Trophoblast cell (in vitro differentiated cells and primary cell): ENCODE data around the gene SLC50A1.
A peak's percentile ranks its signal among the peaks of the same experiment; 100 is the strongest.
"Not testable (repeated sequence)": the region's sequence is repeated elsewhere in the genome, so short reads cannot be mapped to it uniquely, and the experiment has no call there.

Source experiments
- DNase-seq, 2 donors: peaks; one replicate each; pipeline ENCODE4 v3.0.0-alpha.2; 2016
- H2AFZ ChIP-seq: 2 replicates; pipeline ENCODE4 v1.6.1; 2013; ENCODE audit warnings: low read length, moderate library complexity, mild to moderate bottlenecking; ENCODE audit not compliant: insufficient read depth, poor library complexity
- H2AK5ac ChIP-seq: 2 replicates; pipeline ENCODE4 v1.6.1; 2013; ENCODE audit warnings: mild to moderate bottlenecking, low read length
- H2BK120ac ChIP-seq: 2 replicates; pipeline ENCODE4 v1.6.1; 2013; ENCODE audit warnings: low read length, mild to moderate bottlenecking, moderate library complexity; ENCODE audit not compliant: insufficient read depth, poor library complexity
- H2BK12ac ChIP-seq: 2 replicates; pipeline ENCODE4 v1.6.1; 2013; ENCODE audit warnings: mild to moderate bottlenecking, low read length, moderate library complexity
- H2BK5ac ChIP-seq: 2 replicates; pipeline ENCODE4 v1.6.1; 2013; ENCODE audit warnings: low read length, low read depth, moderate library complexity, mild to moderate bottlenecking; ENCODE audit not compliant: poor library complexity
- H3K14ac ChIP-seq: 2 replicates; pipeline ENCODE4 v1.6.1; 2013; ENCODE audit warnings: mild to moderate bottlenecking, low read length
- H3K18ac ChIP-seq: 2 replicates; pipeline ENCODE4 v1.6.1; 2013; ENCODE audit warnings: mild to moderate bottlenecking, low read length
- H3K23ac ChIP-seq: 2 replicates; pipeline ENCODE4 v1.6.1; 2013; ENCODE audit warnings: low read length
- H3K27ac ChIP-seq: 2 replicates; pipeline ENCODE4 v1.5.1; 2013; ENCODE audit warnings: low read depth, mild to moderate bottlenecking, inconsistent platforms, low read length, moderate library complexity
- H3K27me3 ChIP-seq: 2 replicates; pipeline ENCODE4 v1.6.1; 2013; ENCODE audit warnings: inconsistent platforms, mild to moderate bottlenecking, low read length, moderate library complexity; ENCODE audit not compliant: insufficient read depth
- H3K36me3 ChIP-seq, 2 experiments: 1 replicate in 1 of 2; 2 replicates in 1 of 2; pipeline ENCODE4 v1.6.1; 2013; ENCODE audit warnings: low read length in 2 of 2, mild to moderate bottlenecking in 2 of 2, moderate library complexity in 1 of 2; ENCODE audit not compliant: insufficient read depth in 2 of 2, control insufficient read depth in 1 of 2
- H3K4ac ChIP-seq: 2 replicates; pipeline ENCODE4 v1.6.1; 2013; ENCODE audit warnings: low read depth, mild to moderate bottlenecking, low read length, moderate library complexity
- H3K4me1 ChIP-seq, 2 experiments: 1 replicate in 1 of 2; 2 replicates in 1 of 2; pipeline ENCODE4 v1.6.1; 2013; ENCODE audit warnings: low read length in 2 of 2, mild to moderate bottlenecking in 2 of 2, moderate library complexity in 1 of 2; ENCODE audit not compliant: insufficient read depth in 2 of 2, control insufficient read depth in 1 of 2
- H3K4me2 ChIP-seq: 2 replicates; pipeline ENCODE4 v1.6.1; 2013; ENCODE audit warnings: inconsistent platforms, mild to moderate bottlenecking, low read length, moderate library complexity
- H3K4me3 ChIP-seq: 2 replicates; pipeline ENCODE4 v1.5.1; 2013; ENCODE audit warnings: mild to moderate bottlenecking, low read depth, low read length, inconsistent platforms
- H3K79me1 ChIP-seq: one replicate; pipeline ENCODE4 v1.6.1; 2013; ENCODE audit warnings: low read length
- H3K79me2 ChIP-seq: 2 replicates; pipeline ENCODE4 v1.6.1; 2013; ENCODE audit warnings: low read length, mild to moderate bottlenecking; ENCODE audit not compliant: control insufficient read depth, insufficient read depth, poor library complexity
- H3K9ac ChIP-seq: 2 replicates; pipeline ENCODE4 v1.6.1; 2013; ENCODE audit warnings: mild to moderate bottlenecking, low read length
- H3K9me3 ChIP-seq: 2 replicates; pipeline ENCODE4 v1.6.1; 2013; ENCODE audit warnings: low read depth, mild to moderate bottlenecking, control low read depth, inconsistent platforms, low read length; ENCODE audit not compliant: insufficient read depth
- H4K12ac ChIP-seq: 2 replicates; pipeline ENCODE4 v1.6.1; 2013; ENCODE audit warnings: low read depth, mild to moderate bottlenecking, low read length, moderate library complexity
- H4K8ac ChIP-seq: 2 replicates; pipeline ENCODE4 v1.6.1; 2013; ENCODE audit warnings: low read depth, mild to moderate bottlenecking, low read length, moderate library complexity
- H4K91ac ChIP-seq: one replicate; pipeline ENCODE4 v1.6.1; 2013; ENCODE audit warnings: low read depth, mild to moderate bottlenecking, low read length, moderate library complexity
- WGBS: extraction: QIAGEN DNeasy Blood & Tissue Kit; methylation state at CpG from one replicate; pipeline ENCODE4 v1.1.7; 2013; ENCODE audit warnings: missing lambda C conversion rate; ENCODE audit not compliant: insufficient read length, insufficient coverage; ENCODE audit errors: extremely low coverage; 5-methylcytosine and 5-hydroxymethylcytosine counted together

The SLC50A1 gene

DNA sequence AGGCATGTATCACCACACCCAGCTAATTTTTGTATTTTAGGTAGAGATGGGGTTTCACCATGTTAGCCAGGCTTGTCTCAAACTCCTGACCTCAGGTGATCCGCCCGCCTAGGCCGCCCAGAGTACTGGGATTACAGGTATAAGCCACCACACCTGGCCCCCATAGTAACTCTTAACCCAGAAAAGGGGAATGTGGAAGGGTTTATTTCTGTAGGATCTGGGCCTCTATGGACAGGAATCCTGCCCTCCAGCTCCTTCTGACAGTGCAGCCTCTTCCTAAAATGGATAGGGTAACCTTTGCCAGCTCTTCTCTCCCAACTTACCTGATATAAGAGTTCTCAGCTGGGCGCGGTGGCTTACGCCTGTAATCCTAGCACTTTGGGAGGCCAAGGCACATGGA, 27.0 kb downstream of the SLC50A1 start:
- not testable (repeated sequence) for H4K91ac ChIP-seq, H2AFZ ChIP-seq, H4K12ac ChIP-seq, H2BK120ac ChIP-seq, H4K8ac ChIP-seq, H3K9ac ChIP-seq, H3K4me2 ChIP-seq, H2AK5ac ChIP-seq, H2BK12ac ChIP-seq, H3K27ac ChIP-seq, H3K18ac ChIP-seq, H3K36me3 ChIP-seq, H3K9me3 ChIP-seq, H2BK5ac ChIP-seq, H3K14ac ChIP-seq, H3K4ac ChIP-seq, H3K79me2 ChIP-seq, H3K4me3 ChIP-seq, H3K79me1 ChIP-seq, H3K23ac ChIP-seq, H3K27me3 ChIP-seq
- DNase-seq, result peak; percentile 93 to 95
- no CpG with 5 or more reads among the region's 6 CpGs for WGBS
- H3K4me1 ChIP-seq, result peaks cover 4 to 16% of the 10 kb centered on the region in 2 experiments

DNA sequence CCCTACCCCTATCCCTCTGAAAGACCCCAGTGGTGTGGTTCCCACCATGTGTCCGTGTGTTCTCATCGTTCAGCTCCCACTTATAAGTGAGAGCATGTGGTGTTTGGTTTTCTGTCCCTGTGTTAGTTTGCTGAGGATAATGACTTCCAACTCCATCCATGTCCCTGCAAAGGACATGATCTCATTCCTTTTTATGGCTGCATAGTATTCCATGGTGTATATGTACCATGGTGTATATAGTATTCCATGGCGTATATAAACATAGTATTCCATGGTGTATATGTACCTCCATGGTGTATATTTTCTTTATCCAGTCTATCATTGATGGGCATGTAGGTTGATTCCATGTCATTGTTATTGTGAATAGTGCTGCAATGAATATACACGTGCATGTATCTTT, 28.1 kb downstream of the SLC50A1 start:
- H4K12ac ChIP-seq, H3K23ac ChIP-seq, H3K9ac ChIP-seq, H3K18ac ChIP-seq, H3K9me3 ChIP-seq, DNase-seq, H3K79me1 ChIP-seq, H3K14ac ChIP-seq, H3K4ac ChIP-seq, H2AFZ ChIP-seq, H2AK5ac ChIP-seq, H3K27ac ChIP-seq, H2BK5ac ChIP-seq, H4K91ac ChIP-seq, H4K8ac ChIP-seq, H3K4me2 ChIP-seq, H2BK12ac ChIP-seq, H3K4me3 ChIP-seq, H3K27me3 ChIP-seq, H3K79me2 ChIP-seq, H3K36me3 ChIP-seq, H2BK120ac ChIP-seq: not testable (repeated sequence)
- H3K4me1 ChIP-seq, result peaks cover 4 to 17% of the 10 kb centered on the region in 2 experiments
- WGBS, result no CpG with 5 or more reads among the region's 4 CpGs

DNA sequence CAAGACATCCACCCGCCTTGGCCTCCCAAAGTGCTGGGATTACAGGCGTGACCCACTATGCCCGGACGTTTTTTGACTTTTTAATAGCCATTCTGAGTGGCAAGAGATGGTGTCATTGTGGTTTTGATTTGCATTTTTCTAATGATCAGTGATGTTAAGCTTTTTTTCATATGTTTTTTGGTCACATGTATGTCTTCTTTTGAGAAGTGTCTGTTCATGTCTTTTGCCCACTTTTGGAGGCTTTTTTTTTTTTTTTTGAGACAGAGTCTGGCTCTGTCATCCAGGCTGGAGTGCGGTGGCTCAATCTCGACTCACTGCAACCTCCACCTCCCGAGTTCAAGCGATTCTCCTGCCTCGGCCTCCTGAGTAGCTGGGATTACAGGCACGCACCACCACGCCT, 29.0 kb downstream of the SLC50A1 start:
- not testable (repeated sequence) for H4K8ac ChIP-seq, H3K36me3 ChIP-seq, H3K9ac ChIP-seq, H3K27me3 ChIP-seq, H2BK120ac ChIP-seq, H4K12ac ChIP-seq, H3K4ac ChIP-seq, H3K9me3 ChIP-seq, H2AFZ ChIP-seq, H3K14ac ChIP-seq, H3K18ac ChIP-seq, H2BK12ac ChIP-seq, H3K23ac ChIP-seq, H3K79me1 ChIP-seq, H2AK5ac ChIP-seq, H3K4me2 ChIP-seq, H3K79me2 ChIP-seq, H2BK5ac ChIP-seq, DNase-seq, H3K4me3 ChIP-seq, H3K27ac ChIP-seq, H4K91ac ChIP-seq
- WGBS, result no CpG with 5 or more reads among the region's 11 CpGs
- H3K4me1 ChIP-seq, result peaks cover 4 to 14% of the 10 kb centered on the region in 2 experiments

DNA sequence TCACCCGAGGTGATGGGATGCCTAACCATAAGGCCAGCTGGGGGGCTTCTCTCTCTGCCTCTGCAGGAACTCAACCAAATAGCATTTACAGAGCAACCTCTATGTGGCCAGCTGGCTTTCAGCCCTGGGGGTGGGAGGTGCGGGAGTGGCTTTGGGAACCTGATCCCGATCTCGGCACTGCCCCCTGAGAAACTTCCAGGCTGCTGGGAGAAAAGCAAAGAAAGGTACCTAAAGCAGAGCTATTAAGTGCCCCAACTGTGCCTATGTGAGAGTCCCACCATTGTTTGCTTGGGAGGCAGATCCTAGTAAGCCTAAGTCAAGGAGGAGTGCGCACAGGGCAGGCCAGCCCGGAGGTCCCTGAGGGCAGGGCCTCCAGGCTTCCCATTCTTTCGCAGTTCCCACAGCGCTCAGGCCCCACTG, 30.4 kb downstream of the SLC50A1 start:
- no CpG with 5 or more reads among the region's 8 CpGs for WGBS
- no peak overlapping the region for H2AFZ ChIP-seq
- no peak overlapping the region for H4K8ac ChIP-seq
- H3K14ac ChIP-seq, result no peak overlapping the region
- H3K27ac ChIP-seq, result no peak overlapping the region
- no peak overlapping the region for H3K23ac ChIP-seq
- H3K79me1 ChIP-seq, result no peaks in the 10 kb centered on the region
- DNase-seq, result peak; percentile 84 to 86
- H3K4me1 ChIP-seq, result peaks cover 4 to 14% of the 10 kb centered on the region in 2 experiments
- H3K4me2 ChIP-seq, result no peak overlapping the region
- no peak overlapping the region for H2AK5ac ChIP-seq
- no peaks in the 10 kb centered on the region for H3K9me3 ChIP-seq
- peaks cover 8 to 14% of the 10 kb centered on the region in 2 experiments for H3K36me3 ChIP-seq
- H3K18ac ChIP-seq, result no peak overlapping the region
- H4K12ac ChIP-seq, result no peak overlapping the region
- H2BK120ac ChIP-seq, result no peak overlapping the region
- no peak overlapping the region for H3K4me3 ChIP-seq
- no peak overlapping the region for H2BK5ac ChIP-seq
- H2BK12ac ChIP-seq, result no peak overlapping the region
- H3K79me2 ChIP-seq, result no peaks in the 10 kb centered on the region
- no peaks in the 10 kb centered on the region for H3K27me3 ChIP-seq
- no peak overlapping the region for H3K9ac ChIP-seq
- no peak overlapping the region for H3K4ac ChIP-seq
- H4K91ac ChIP-seq, result no peak overlapping the region
